Endothelial cell of umbilical vein (primary cell): Measurements from ENCODE around the gene ALKBH2. TPM values are rescaled to one million over a fixed set of nuclear protein-coding genes. Genes with fewer than 3 reads are reported as not detected.

Experiments used
- BruUV-seq: library from RNA; stranded (reverse); fragments of 400-500 nt; replicated peaks from 2 replicates; lab custom pipeline; 2021; lab: Mats Ljungman, UMichigan
- CTCF ChIA-PET: fragments of 300-600, 350-600 bp; sonication (Branson Sonifier 250); formaldehyde crosslinking; loops from one replicate; lab custom pipeline; 2021; ENCODE audit warnings: antibody characterized with exemption, inconsistent platforms; lab: Charles Lee
- POLR2A ChIA-PET: fragments of 300-600, 350-600 bp; sonication (Branson Sonifier 250); formaldehyde crosslinking; loops from one replicate; lab custom pipeline; 2021; ENCODE audit warnings: antibody characterized with exemption, inconsistent platforms; lab: Charles Lee
- DNase-seq: peaks from one replicate; pipeline ENCODE4 v3.0.0-alpha.2; 2011; ENCODE audit warnings: low read depth, low spot score
- FAIRE-seq: peaks from 2 replicates; lab custom pipeline; 2011; peaks lifted over from hg19 to GRCh38; lab: Jason Lieb, UNC
- H2AFZ ChIP-seq: 2 replicates; pipeline ENCODE4 v1.6.0; 2012; ENCODE audit warnings: low read depth, low read length, control low read depth, inconsistent platforms
- H3K27ac ChIP-seq: 2 replicates; pipeline ENCODE4 v1.5.1; 2011; ENCODE audit warnings: low read depth, mild to moderate bottlenecking, control low read depth, low read length, moderate library complexity; ENCODE audit not compliant: insufficient read depth
- H3K27me3 ChIP-seq, 2 experiments: 2 replicates each; pipeline versions ENCODE4 v1.6.0 to v1.6.1; 2011; ENCODE audit warnings: low read length in 2 of 2, mixed read lengths in 1 of 2; ENCODE audit not compliant: control insufficient read depth in 2 of 2, insufficient read depth in 2 of 2
- H3K36me3 ChIP-seq, 2 experiments: 2 replicates in 1 of 2; 3 replicates in 1 of 2; pipeline ENCODE4 v1.5.1; 2011; ENCODE audit warnings: low read length in 2 of 2, mild to moderate bottlenecking in 1 of 2, moderate library complexity in 1 of 2; ENCODE audit not compliant: control insufficient read depth in 2 of 2, insufficient read depth in 2 of 2; ENCODE audit errors: extremely low read depth in 1 of 2
- H3K4me1 ChIP-seq: 3 replicates; pipeline ENCODE4 v1.5.1; 2011; ENCODE audit warnings: mild to moderate bottlenecking, low read length; ENCODE audit not compliant: control insufficient read depth, insufficient read depth; ENCODE audit errors: extremely low read depth
- H3K4me2 ChIP-seq: 2 replicates; pipeline ENCODE4 v1.6.1; 2011; ENCODE audit warnings: low read length, control low read depth, mixed read lengths; ENCODE audit not compliant: insufficient read depth
- H3K4me3 ChIP-seq, 3 experiments: fragments of 200-600 bp in 1 of 3; sonication (generic), shearing (Covaris generic) in 1 of 3; replicated peaks in 1 of 3; 2 replicates each; pipeline ENCODE4 v1.5.1; 2011 to 2016; ENCODE audit warnings: control low read depth in 3 of 3, low read length in 3 of 3, mild to moderate bottlenecking in 2 of 3, inconsistent platforms in 1 of 3, low read depth in 1 of 3, moderate library complexity in 1 of 3; ENCODE audit not compliant: insufficient read depth in 1 of 3
- H3K79me2 ChIP-seq: 2 replicates; pipeline ENCODE4 v1.6.0; 2012; ENCODE audit warnings: low read length, inconsistent platforms; ENCODE audit not compliant: control insufficient read depth, insufficient read depth
- H3K9ac ChIP-seq: replicated peaks from 2 replicates; pipeline ENCODE3; 2011; ENCODE audit warnings: low read length, control low read depth; ENCODE audit not compliant: insufficient read depth; ENCODE audit errors: extremely low read depth
- H3K9me1 ChIP-seq: replicated peaks from 3 replicates; pipeline ENCODE4 v1.6.0; 2011; ENCODE audit warnings: mild to moderate bottlenecking, low read length; ENCODE audit not compliant: control insufficient read depth, insufficient read depth; ENCODE audit errors: extremely low read depth
- H3K9me3 ChIP-seq: replicated peaks from 2 replicates; pipeline ENCODE4 v1.5.1; 2012; ENCODE audit warnings: low read length, inconsistent platforms; ENCODE audit not compliant: control insufficient read depth, insufficient read depth
- H4K20me1 ChIP-seq: replicated peaks from 2 replicates; pipeline ENCODE3; 2011; ENCODE audit warnings: mild to moderate bottlenecking, low read length; ENCODE audit not compliant: control insufficient read depth, insufficient read depth; ENCODE audit errors: extremely low read depth
- CTCF ChIP-seq, 2 donors: IDR thresholded peaks; 1 replicate in 1 of 2; 2 replicates in 1 of 2; pipeline ENCODE4 v1.5.1; 2011; ENCODE audit warnings: low read length in 2 of 2, mild to moderate bottlenecking in 2 of 2, moderate library complexity in 2 of 2, control low read depth in 1 of 2, inconsistent platforms in 1 of 2, low read depth in 1 of 2; ENCODE audit not compliant: insufficient read depth in 1 of 2; ENCODE audit errors: extremely low read depth in 1 of 2
- GATA2 ChIP-seq: IDR thresholded peaks from 2 replicates; pipeline ENCODE4 v1.7.0; 2011; ENCODE audit warnings: low read depth, mild to moderate bottlenecking, moderate library complexity, mixed read lengths, low read length; ENCODE audit not compliant: insufficient read length, insufficient read depth
- JUN ChIP-seq: IDR thresholded peaks from 2 replicates; pipeline ENCODE4 v1.6.1; 2011; ENCODE audit warnings: borderline replicate concordance, low read depth; ENCODE audit not compliant: insufficient read length, insufficient read depth
- MAX ChIP-seq: IDR thresholded peaks from 2 replicates; pipeline ENCODE4 v1.6.1; 2011; ENCODE audit not compliant: insufficient read depth, insufficient read length
- MYC ChIP-seq: IDR thresholded peaks from one replicate; pipeline ENCODE4 v1.6.1; 2011; ENCODE audit warnings: mild to moderate bottlenecking, low read depth, low read length
- POLR2A ChIP-seq: IDR thresholded peaks from 2 replicates; pipeline ENCODE4 v1.6.1; 2012; ENCODE audit warnings: low read depth, mild to moderate bottlenecking, control low read depth, low read length
- POLR2AphosphoS5 ChIP-seq: IDR thresholded peaks from 2 replicates; pipeline ENCODE4 v1.6.1; 2012; ENCODE audit warnings: low read depth, mild to moderate bottlenecking, control low read depth, low read length, moderate library complexity; ENCODE audit not compliant: insufficient read depth
- dilution Hi-C: fragments of 300-500 bp; cut with MboI; formaldehyde crosslinking; loops from one replicate; pipeline ENCODE4 v1.15.0; 2019; ENCODE audit warnings: low sequenced_read_pairs; ENCODE audit not compliant: extremely low pct_ligation_motif_present
- intact Hi-C: fragments of 100-400 bp; cut with micrococcal nuclease; formaldehyde crosslinking; loops from one replicate; pipeline ENCODE4 v1.10.0; 2022
- polyA plus RNA-seq, 4 experiments: library from polyadenylated mRNA; depleted of rRNA in 3 of 4; stranded (reverse) in 3 of 4; unstranded in 1 of 4; fragments of >200 nt; gene quantifications; 2 replicates each; pipeline versions ENCODE4 v1.2.1 to v1.2.3, GENCODE V29; 2011 to 2012; ENCODE audit warnings: missing spikeins in 1 of 4
- total RNA-seq: library from RNA; stranded (reverse); gene quantifications from 2 replicates; pipeline ENCODE4 v1.2.3, GENCODE V29; 2021

ALKBH2 gene
- total and polyA plus RNA-seq, 2 donors (not counting 3 experiments of a cell fraction or from before 2014, with no cell fraction given), result 5.4 to 7.3 TPM

- Histone ChIP-seq H3K27me3 (no peaks in the 10 kb centered on the region), H3K4me1 (peaks cover 12% of the 10 kb centered on the region), H4K20me1 (no peaks in the 10 kb centered on the region), H3K9me3 (no peaks in the 10 kb centered on the region), H3K9ac (no peak overlapping the region), H3K36me3 (peaks cover 0 to 2% of the 10 kb centered on the region in 2 experiments), H3K27ac (no peak overlapping the region), H3K4me2 (no peak overlapping the region), H3K4me3 (no peak overlapping the region), H3K9me1 (no peaks in the 10 kb centered on the region), H2AFZ (no peak overlapping the region), H3K79me2 (no peaks in the 10 kb centered on the region)
- dilution Hi-C loops, result no loop called here
- no TSS peak for BruUV-seq
- intact Hi-C loops, result loop anchor here (5.0 kb wide), 2 partner anchors 149 to 551 kb away; partner anchors contain the start of genes ISCU and SART3
- ChIA-PET CTCF (interaction anchor here (1.1 to 2.6 kb wide), 2 partner anchors 271 kb away, joined by 3 to 91 read pairs; no protein-coding TSS in a partner anchor), POLR2A (no interaction called here)
- no peak for TF ChIP-seq CTCF (IDR thresholded peaks at IDR 0.05; ENCODE audit: extremely low read depth in 1 of 2, insufficient read depth in 1 of 2, low read depth in 1 of 2, low read length in 2 of 2)
- TF ChIP-seq MAX, result no peak
- TF ChIP-seq GATA2, result no peak
- TF ChIP-seq POLR2AphosphoS5, result no peak
- no peak for TF ChIP-seq JUN
- no peak for TF ChIP-seq POLR2A
- no peak for TF ChIP-seq MYC
- no peak for DNase-seq
- no peak for FAIRE-seq
Observed at GRCh38 chr12:109113661-109114321, 20.5 kb upstream of the ALKBH2 start.
